HepG2 (cell line): Measurements from ENCODE around the gene ZDHHC16. TPM values are rescaled to one million over a fixed set of nuclear protein-coding genes. Genes with fewer than 3 reads are reported as not detected.

ENCODE experiments used
- ATAC-seq: fragments of 200-7000 bp; cut with Tn5 transposase; 3 replicates; pipeline ENCODE4 v1.9.1; 2020; ENCODE audit warnings: mild to moderate bottlenecking, moderate library complexity
- BruUV-seq: library from RNA; stranded (reverse); fragments of 400-500 nt; replicated peaks from 2 replicates; lab custom pipeline; 2021; lab: Mats Ljungman, UMichigan
- CTCF ChIA-PET: fragments of 300-600 bp; formaldehyde crosslinking; extraction: SDS; loops from one replicate; lab custom pipeline; 2021; ENCODE audit warnings: low total read pairs, inconsistent platforms, low intra/inter-chr PET ratio; lab: Yijun Ruan, JAX
- POLR2A ChIA-PET: fragments of 350-600 bp; sonication (Branson Sonifier 250); formaldehyde crosslinking; loops from one replicate; lab custom pipeline; 2020; ENCODE audit warnings: antibody characterized with exemption, inconsistent platforms; lab: Yijun Ruan, JAX
- DNase-seq: peaks from one replicate; pipeline ENCODE4 v3.0.0-alpha.2; 2015; ENCODE audit warnings: low spot score
- FAIRE-seq: peaks from 3 replicates; lab custom pipeline; 2011; peaks lifted over from hg19 to GRCh38; lab: Jason Lieb, UNC
- H2AFZ ChIP-seq: one replicate; pipeline ENCODE4 v1.6.1; 2011; ENCODE audit warnings: low read length, inconsistent platforms
- H3K27ac ChIP-seq: fragments of 300-600 bp; 3 replicates; pipeline ENCODE4 v1.8.0; 2011; ENCODE audit warnings: mixed run types, mild to moderate bottlenecking, mixed read lengths, low read length, inconsistent platforms; ENCODE audit not compliant: insufficient read depth; ENCODE audit errors: extremely low read length
- H3K27me3 ChIP-seq, 2 experiments: fragments of 200-600 bp in 1 of 2; 2 replicates in 1 of 2; 3 replicates in 1 of 2; pipeline versions ENCODE4 v1.6.0 to v1.8.0; 2011; ENCODE audit warnings: low read length in 2 of 2, mild to moderate bottlenecking in 2 of 2, moderate library complexity in 2 of 2, inconsistent platforms in 1 of 2; ENCODE audit not compliant: insufficient read depth in 2 of 2, control insufficient read depth in 1 of 2
- H3K36me3 ChIP-seq, 2 experiments: fragments of 200-600 bp in 1 of 2; replicated peaks in 1 of 2; 2 replicates in 1 of 2; 3 replicates in 1 of 2; pipeline versions ENCODE4 v1.5.1 to v1.8.0; 2011; ENCODE audit warnings: low read length in 2 of 2, inconsistent platforms in 1 of 2; ENCODE audit not compliant: insufficient read depth in 2 of 2, control insufficient read depth in 1 of 2
- H3K4me1 ChIP-seq: 2 replicates; pipeline ENCODE4 v1.5.1; 2012; ENCODE audit warnings: low read length, inconsistent platforms; ENCODE audit not compliant: insufficient read depth
- H3K4me2 ChIP-seq: 2 replicates; pipeline ENCODE4 v1.6.0; 2011; ENCODE audit warnings: low read depth, low read length, inconsistent platforms
- H3K4me3 ChIP-seq, 3 experiments: fragments of 200-600 bp in 1 of 3; sonication (generic), shearing (Covaris generic) in 1 of 3; replicated peaks in 1 of 3; 2 replicates each; pipeline ENCODE4 v1.5.1; 2011 to 2016; ENCODE audit warnings: low read length in 3 of 3, inconsistent platforms in 2 of 3, low read depth in 2 of 3, mild to moderate bottlenecking in 2 of 3, control low read depth in 1 of 3, mixed read lengths in 1 of 3; ENCODE audit not compliant: insufficient read depth in 1 of 3
- H3K79me2 ChIP-seq: one replicate; pipeline ENCODE4 v1.6.1; 2011; ENCODE audit warnings: low read length, inconsistent platforms; ENCODE audit not compliant: insufficient read depth
- H3K9ac ChIP-seq: 2 replicates; pipeline ENCODE4 v1.6.0; 2011; ENCODE audit warnings: mild to moderate bottlenecking, low read depth, low read length, inconsistent platforms; ENCODE audit not compliant: insufficient read depth
- H3K9me3 ChIP-seq: 2 replicates; pipeline ENCODE4 v1.5.1; 2012; ENCODE audit warnings: mild to moderate bottlenecking, low read length
- H4K20me1 ChIP-seq: 2 replicates; pipeline ENCODE4 v1.6.0; 2011; ENCODE audit warnings: inconsistent platforms, mild to moderate bottlenecking, low read length, moderate library complexity; ENCODE audit not compliant: insufficient read depth
- BORCS8-MEF2B ChIP-seq: sonication (generic); formaldehyde crosslinking; IDR thresholded peaks from 2 replicates; pipeline ENCODE4 v1.8.0; 2022; ENCODE audit warnings: mild to moderate bottlenecking, missing genetic modification reagents
- ETV6 ChIP-seq: sonication (generic); formaldehyde crosslinking; conservative IDR thresholded peaks from 2 replicates; pipeline ENCODE4 v1.4.0; 2020; ENCODE audit warnings: missing genetic modification reagents
- FOXO4 ChIP-seq: sonication (generic); formaldehyde crosslinking; conservative IDR thresholded peaks from 2 replicates; pipeline ENCODE4 v1.8.1; 2023; ENCODE audit warnings: missing genetic modification reagents
- GLMP ChIP-seq: sonication (generic); formaldehyde crosslinking; IDR thresholded peaks from 2 replicates; pipeline ENCODE4 v1.9.0; 2021; ENCODE audit warnings: missing genetic modification reagents, mild to moderate bottlenecking, borderline replicate concordance
- MAFK ChIP-seq, 2 experiments: IDR thresholded peaks in 1 of 2; conservative IDR thresholded peaks in 1 of 2; 2 replicates each; pipeline ENCODE4 v1.6.1; 2011; ENCODE audit warnings: improper control_type of control experiment in 2 of 2, low read length in 2 of 2
- RBFOX2 ChIP-seq: fragments of 200-400 bp; formaldehyde crosslinking; IDR thresholded peaks from 2 replicates; pipeline ENCODE4 v1.6.1; 2017; ENCODE audit warnings: low read depth, mild to moderate bottlenecking, low read length
- TIGD3 ChIP-seq: sonication (generic); formaldehyde crosslinking; IDR thresholded peaks from 2 replicates; pipeline ENCODE4 v1.5.1; 2020; ENCODE audit warnings: mild to moderate bottlenecking, missing genetic modification reagents, borderline replicate concordance
- ZNF317 ChIP-seq: sonication (generic); formaldehyde crosslinking; IDR thresholded peaks from 2 replicates; pipeline ENCODE4 v1.5.0; 2020; ENCODE audit warnings: mild to moderate bottlenecking, missing genetic modification reagents
- ZNF33A ChIP-seq: sonication (generic); formaldehyde crosslinking; IDR thresholded peaks from 2 replicates; pipeline ENCODE4 v1.5.1; 2020; ENCODE audit warnings: missing genetic modification reagents, mild to moderate bottlenecking, moderate library complexity, borderline replicate concordance
- WGBS: methylation state at CpG from one replicate; pipeline ENCODE4 v1.1.6; 2017; ENCODE audit warnings: low lambda C conversion rate; 5-methylcytosine and 5-hydroxymethylcytosine counted together
- in situ Hi-C: cut with HindIII; loops from 2 replicates; pipeline ENCODE4 v1.10.0; 2017; ENCODE audit warnings: low pct_unique_long_range_greater_than_20kb; ENCODE audit not compliant: extremely low pct_ligation_motif_present
- intact Hi-C: fragments of 100-400 bp; cut with micrococcal nuclease; formaldehyde crosslinking; loops from one replicate; pipeline ENCODE4 v1.10.0; 2022; ENCODE audit not compliant: unreplicated experiment
- polyA plus RNA-seq, 8 experiments: library from polyadenylated mRNA; depleted of rRNA in 3 of 8; stranded (reverse) in 7 of 8; unstranded in 1 of 8; fragments of >200 nt; fragmentation: Illumina TruSeq in 4 of 8; extraction: Trizol in 4 of 8; gene quantifications; 2 replicates each; pipeline versions ENCODE4 v1.2.1 to v1.2.3, GENCODE V29; 2011 to 2016; ENCODE audit warnings: low read depth in 4 of 8, missing spikeins in 1 of 8, mixed read lengths in 1 of 8; ENCODE audit not compliant: insufficient read depth in 1 of 8
- total RNA-seq, 5 experiments: library from RNA; depleted of rRNA; stranded (reverse); fragments of >200 nt; fragmentation: Illumina TruSeq; extraction: Trizol; gene quantifications; 2 replicates each; pipeline ENCODE4 v1.2.3, GENCODE V29; 2016; ENCODE audit warnings: low read depth in 1 of 5

ZDHHC16 gene
- total and polyA plus RNA-seq, 2 of the 13 experiments (the other 11 are each of a cell fraction or from before 2014, with no cell fraction given) = 40.8 to 41.8 TPM

- TF ChIP-seq FOXO4 = 0 out of 2 replicates have a peak, but pooled peaks have one; percentile 47
- TF ChIP-seq MAFK (conservative IDR thresholded peaks at IDR 0.05 in 1 of 2, IDR thresholded peaks at IDR 0.05 in 1 of 2; ENCODE audit: low read length in 2 of 2) = no peak
- TF ChIP-seq GLMP (CRISPR knock-in tag) = no peak
- no peak for TF ChIP-seq TIGD3 (CRISPR knock-in tag)
- TF ChIP-seq BORCS8-MEF2B (CRISPR knock-in tag) = no peak
- no peak for TF ChIP-seq ETV6 (CRISPR knock-in tag)
- TF ChIP-seq ZNF33A (CRISPR knock-in tag) = no peak; the same call in 1 of the 2 replicates
Observed at GRCh38 chr10:97434557-97434956, 11.4 kb upstream of the ZDHHC16 start (continued).

GRCh38 chr10:97435211-97435610 is 10.8 kb upstream of the ZDHHC16 start:
- Histone ChIP-seq H2AFZ (no peak overlapping the region), H3K4me2 (no peak overlapping the region), H4K20me1 (peaks cover 4% of the 10 kb centered on the region), H3K27me3 (no peaks in the 10 kb centered on the region), H3K9me3 (no peaks in the 10 kb centered on the region), H3K9ac (no peak overlapping the region), H3K36me3 (peaks cover 10 to 49% of the 10 kb centered on the region in 2 experiments), H3K79me2 (no peaks in the 10 kb centered on the region), H3K4me1 (peaks cover 4% of the 10 kb centered on the region), H3K4me3 (no peak overlapping the region), H3K27ac (no peak overlapping the region)
- no TSS peak for BruUV-seq
- DNase-seq (no peak), FAIRE-seq (no peak), ATAC-seq (no peak)
- intact Hi-C loops = no loop called here
- TF ChIP-seq RBFOX2 (peak; percentile 37; the same call in 1 of the 2 replicates), ZNF317 (no peak)
- ChIA-PET CTCF (no interaction called here), POLR2A (interaction anchor here (1.3 to 1.5 kb wide), 2 partner anchors 25 to 27 kb away, joined by 3 to 4 read pairs; no protein-coding TSS in a partner anchor)
- in situ Hi-C loops = no loop called here
- WGBS = 94% methylated on average over 6 of the region's 6 CpGs
